ENCODE results near the gene ABLIM2. TPM values are rescaled to one million over a fixed set of nuclear protein-coding genes. Genes with fewer than 3 reads are reported as not detected.

Gene ABLIM2
- total RNA-seq, result 10 to 100 TPM; 10.6 to 31.7 (median 20.3) TPM

- WGBS, 2 donors, result 0 to 1% methylated on average over 11 to 67 of the region's 96 CpGs
- TF ChIP-seq CTCF (IDR thresholded peaks at IDR 0.05), result no peak
- TF ChIP-seq POLR2A (IDR thresholded peaks at IDR 0.05), result no peak
- intact Hi-C loops (cut with DNase I; ENCODE audit: low total_unique reads), result no loop called here
- peak; percentile 97 to 99 for DNase-seq (ENCODE audit: low spot score in 2 of 2)
- peak within 1 kb of the TSS; percentile 53 for H3K4me3 ChIP-seq (ENCODE audit: low read depth, poor library complexity, severe bottlenecking)
These were observed at the start of gene ABLIM2 for GRCh38 chr4:8158710-8159536. ABLIM2 (minus strand) TSS chr4:8158813; CDS start chr4:8158689, 124 bp downstream.

GRCh38 chr4:8207314-8207713 lies 48.7 kb upstream of the ABLIM2 start:
- DNase-seq (ENCODE audit: low spot score in 2 of 2), result no peak
- 79 to 82% methylated on average over 6 of the region's 6 CpGs for WGBS, 2 donors
- intact Hi-C loops (cut with DNase I; ENCODE audit: low total_unique reads), result no loop called here
- TF ChIP-seq CTCF (IDR thresholded peaks at IDR 0.05) (no peak), POLR2A (IDR thresholded peaks at IDR 0.05) (no peak)
- H3K4me3 ChIP-seq (ENCODE audit: low read depth, poor library complexity, severe bottlenecking), result no peak overlapping the region

- TF ChIP-seq CTCF (IDR thresholded peaks at IDR 0.05), result no peak
- no peak for TF ChIP-seq POLR2A (IDR thresholded peaks at IDR 0.05)
- no peak for DNase-seq (ENCODE audit: low spot score in 2 of 2)
- no peak overlapping the region for H3K4me3 ChIP-seq (ENCODE audit: low read depth, poor library complexity, severe bottlenecking)
These were observed 47.4 kb upstream of the ABLIM2 start for GRCh38 chr4:8205749-8206611.

GRCh38 chr4:8205241-8205707 lies 46.7 kb upstream of the ABLIM2 start:
- H3K4me3 ChIP-seq (ENCODE audit: low read depth, poor library complexity, severe bottlenecking), result no peak overlapping the region
- no peak for DNase-seq (ENCODE audit: low spot score in 2 of 2)
- 77 to 81% methylated on average over 19 of the region's 19 CpGs for WGBS, 2 donors
- TF ChIP-seq CTCF (IDR thresholded peaks at IDR 0.05) (no peak), POLR2A (IDR thresholded peaks at IDR 0.05) (no peak)
- intact Hi-C loops (cut with DNase I; ENCODE audit: low total_unique reads), result no loop called here

More at GRCh38 chr4:8205749-8206611, 47.4 kb upstream of the ABLIM2 start:
- 47 to 58% methylated on average over 25 to 26 of the region's 26 CpGs for whole genome bisulfite sequencing, 2 donors
- intact Hi-C loops (cut with DNase I; ENCODE audit: low total_unique reads), result no loop called here

- intact Hi-C loops (cut with DNase I; ENCODE audit: low total_unique reads), result no loop called here
- TF ChIP-seq CTCF (IDR thresholded peaks at IDR 0.05) (no peak), POLR2A (IDR thresholded peaks at IDR 0.05) (no peak)
- 89 to 94% methylated on average over 30 to 31 of the region's 31 CpGs for WGBS, 2 donors
- DNase-seq (ENCODE audit: low spot score in 2 of 2), result no peak
- no peak overlapping the region for H3K4me3 ChIP-seq (ENCODE audit: low read depth, poor library complexity, severe bottlenecking)
These were observed 46.1 kb upstream of the ABLIM2 start for GRCh38 chr4:8204576-8205227.

All from lower leg skin (tissue), 4 donors.